PFSK-1 (cell line): Measurements from ENCODE around the gene TRAPPC2.

Experiments
- FOXP2 ChIP-seq: optimal IDR thresholded peaks from 2 replicates; pipeline ENCODE3; 2011; ENCODE audit warnings: borderline replicate concordance, control low read depth, inconsistent platforms; ENCODE audit not compliant: insufficient read depth; ENCODE audit errors: extremely low read length, extremely low read depth
- POLR2AphosphoS5 ChIP-seq: IDR thresholded peaks from 2 replicates; pipeline ENCODE4 v1.6.1; 2012; ENCODE audit warnings: low read depth, mild to moderate bottlenecking, control low read depth, low read length, moderate library complexity
- REST ChIP-seq, 2 experiments: IDR thresholded peaks; 2 replicates each; pipeline versions ENCODE4 v1.6.1 to v1.8.0; 2011 to 2012; ENCODE audit warnings: low read depth in 2 of 2, low read length in 2 of 2, control low read depth in 1 of 2, inconsistent platforms in 1 of 2, mild to moderate bottlenecking in 1 of 2, moderate library complexity in 1 of 2; ENCODE audit not compliant: insufficient read depth in 1 of 2
- SIN3A ChIP-seq: IDR thresholded peaks from 2 replicates; pipeline ENCODE4 v1.6.1; 2012; ENCODE audit warnings: mild to moderate bottlenecking, low read length, moderate library complexity, borderline replicate concordance; ENCODE audit not compliant: insufficient read depth
- TAF1 ChIP-seq: IDR thresholded peaks from 2 replicates; pipeline ENCODE4 v1.6.1; 2012; ENCODE audit warnings: low read length, control low read depth, borderline replicate concordance; ENCODE audit not compliant: insufficient read depth

Gene TRAPPC2

GRCh38 chrX:13721371-13721770 lies 13.0 kb downstream of the TRAPPC2 start:
- no peak for TF ChIP-seq TAF1
- TF ChIP-seq REST (IDR thresholded peaks at IDR 0.05; ENCODE audit: insufficient read depth in 1 of 2, low read depth in 2 of 2, low read length in 2 of 2) = no peak
- no peak for TF ChIP-seq POLR2AphosphoS5
- TF ChIP-seq SIN3A = no peak
- no peak for TF ChIP-seq FOXP2

GRCh38 chrX:13719192-13719856 lies 15.1 kb downstream of the TRAPPC2 start:
- TF ChIP-seq REST (IDR thresholded peaks at IDR 0.05; ENCODE audit: insufficient read depth in 1 of 2, low read depth in 2 of 2, low read length in 2 of 2) (no peak), FOXP2 (no peak), TAF1 (no peak)

- TF ChIP-seq SIN3A = no peak
- no peak for TF ChIP-seq FOXP2
- TF ChIP-seq REST (IDR thresholded peaks at IDR 0.05; ENCODE audit: insufficient read depth in 1 of 2, low read depth in 2 of 2, low read length in 2 of 2) = no peak
- no peak for TF ChIP-seq POLR2AphosphoS5
- no peak for TF ChIP-seq TAF1
These were observed 16.5 kb downstream of the TRAPPC2 start for GRCh38 chrX:13717700-13718472.

- TF ChIP-seq FOXP2 (no peak), REST (IDR thresholded peaks at IDR 0.05; ENCODE audit: insufficient read depth in 1 of 2, low read depth in 2 of 2, low read length in 2 of 2) (no peak), SIN3A (no peak), TAF1 (no peak), POLR2AphosphoS5 (no peak)
These were observed 17.5 kb downstream of the TRAPPC2 start for GRCh38 chrX:13716905-13717304.
